SJCRH30 (cell line): ENCODE results near the gene BICD1. TPM values are rescaled to one million over a fixed set of nuclear protein-coding genes. Genes with fewer than 3 reads are reported as not detected.

Experiments used
- DNase-seq, 2 experiments: peaks; one replicate each; pipeline ENCODE4 v3.0.0-alpha.2; 2015 to 2020
- H3K27ac ChIP-seq: fragments of 250-450 bp; sonication (Bioruptor Pico); 2 replicates; pipeline ENCODE4 v1.5.1; 2020; ENCODE audit warnings: mild to moderate bottlenecking, moderate library complexity
- H3K27me3 ChIP-seq: fragments of 250-450 bp; sonication (Bioruptor Pico); 2 replicates; pipeline ENCODE4 v1.5.1; 2020; ENCODE audit warnings: mild to moderate bottlenecking, moderate library complexity
- H3K36me3 ChIP-seq: fragments of 250-450 bp; sonication (Bioruptor Pico); 2 replicates; pipeline ENCODE4 v1.5.1; 2020; ENCODE audit warnings: mild to moderate bottlenecking, moderate library complexity
- H3K4me1 ChIP-seq: fragments of 250-450 bp; sonication (Bioruptor Pico); 2 replicates; pipeline ENCODE4 v1.5.1; 2020; ENCODE audit warnings: mild to moderate bottlenecking, moderate library complexity
- H3K4me3 ChIP-seq: fragments of 250-450 bp; sonication (Bioruptor Pico); 2 replicates; pipeline ENCODE4 v1.5.1; 2020; ENCODE audit warnings: mild to moderate bottlenecking, moderate library complexity
- H3K9me3 ChIP-seq: fragments of 250-450 bp; sonication (Bioruptor Pico); replicated peaks from 2 replicates; pipeline ENCODE4 v1.5.1; 2020; ENCODE audit warnings: mild to moderate bottlenecking, moderate library complexity
- total RNA-seq: library from RNA; depleted of rRNA; stranded (reverse); fragments of >200 nt; shearing (Covaris generic); gene quantifications from 2 replicates; pipeline ENCODE4 v1.2.3, GENCODE V29; 2014

The BICD1 gene
- total RNA-seq, 1 experiment from 2014 or later = 10.8 TPM

GRCh38 chr12:32252199-32253073 is 145.8 kb downstream of the BICD1 start:
- H3K27ac ChIP-seq = no peak overlapping the region

DNA sequence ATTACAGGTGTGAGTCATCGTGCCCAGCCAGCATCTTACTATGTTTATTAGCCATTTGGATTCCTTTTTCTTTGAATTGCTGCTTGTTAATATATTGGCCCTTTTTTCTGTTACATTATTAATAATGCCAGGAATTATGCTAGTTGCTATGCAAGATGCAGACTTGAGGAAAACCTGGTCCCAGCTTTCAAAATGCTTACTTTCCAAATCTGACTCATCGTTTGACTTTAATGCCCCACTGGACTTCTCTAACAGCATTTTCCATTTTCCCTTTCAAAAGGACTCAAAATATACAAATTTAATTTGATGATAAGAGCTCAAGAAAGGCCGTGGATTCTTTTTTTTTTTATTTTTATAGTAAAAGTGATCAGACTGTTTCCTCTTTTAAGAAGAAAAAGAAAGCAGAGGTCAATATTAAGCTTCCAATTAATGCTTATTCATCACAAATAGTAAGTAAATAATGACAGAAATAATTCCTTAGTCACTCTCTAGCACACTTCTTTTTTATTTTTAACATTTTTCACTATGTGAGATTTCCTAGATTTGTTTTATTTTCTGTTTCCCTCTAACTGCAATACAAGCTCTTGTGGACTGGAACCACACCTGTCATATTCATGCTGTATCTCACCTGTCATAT is 146.6 kb downstream of the BICD1 start:
- H3K36me3 ChIP-seq = no peaks in the 10 kb centered on the region
- H3K4me1 ChIP-seq = no peaks in the 10 kb centered on the region
- no peak for DNase-seq
- no peak overlapping the region for H3K4me3 ChIP-seq
- H3K9me3 ChIP-seq = no peaks in the 10 kb centered on the region
- no peak overlapping the region for H3K27ac ChIP-seq
- H3K27me3 ChIP-seq = no peaks in the 10 kb centered on the region

More at GRCh38 chr12:32252199-32253073, 145.8 kb downstream of the BICD1 start:
- Histone ChIP-seq H3K9me3 (no peaks in the 10 kb centered on the region), H3K27me3 (no peaks in the 10 kb centered on the region), H3K36me3 (no peaks in the 10 kb centered on the region), H3K4me1 (no peaks in the 10 kb centered on the region), H3K4me3 (no peak overlapping the region)
- DNase-seq = no peak

DNA sequence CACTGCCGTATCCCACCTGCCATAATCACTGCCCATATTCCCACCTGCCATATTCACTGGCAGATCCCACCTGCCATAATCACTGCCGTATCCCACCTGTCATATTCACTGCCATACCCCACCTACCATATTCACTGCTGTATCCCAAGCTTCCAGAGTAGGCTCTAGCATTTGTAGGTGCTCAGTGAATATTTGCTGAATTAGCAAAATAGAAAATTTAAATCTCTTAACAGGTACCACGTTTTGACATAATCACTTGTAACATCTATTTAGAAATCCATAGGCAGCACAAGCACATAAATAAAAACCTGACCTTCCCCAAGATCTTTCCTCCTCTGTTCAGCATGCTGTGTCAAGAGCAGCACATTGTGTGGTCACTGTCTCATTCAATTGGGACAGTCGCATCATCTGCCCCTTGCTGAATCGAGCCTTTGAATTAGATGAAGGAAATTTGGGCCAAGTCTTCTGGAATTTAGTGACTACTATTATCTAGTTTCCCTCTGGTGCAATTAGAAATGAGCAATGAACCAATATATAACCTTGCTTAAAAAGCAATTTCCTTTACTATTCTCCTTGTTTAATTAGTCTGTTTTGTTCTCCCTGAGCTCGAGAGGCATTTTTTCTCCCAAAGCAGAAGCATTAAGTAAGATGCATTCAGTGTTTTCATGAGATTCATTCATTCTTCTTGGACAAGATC is 147.8 kb downstream of the BICD1 start:
- Histone ChIP-seq H3K27ac (no peak overlapping the region), H3K27me3 (no peaks in the 10 kb centered on the region), H3K9me3 (no peaks in the 10 kb centered on the region), H3K4me3 (no peak overlapping the region), H3K4me1 (no peaks in the 10 kb centered on the region), H3K36me3 (no peaks in the 10 kb centered on the region)
- no peak for DNase-seq

DNA sequence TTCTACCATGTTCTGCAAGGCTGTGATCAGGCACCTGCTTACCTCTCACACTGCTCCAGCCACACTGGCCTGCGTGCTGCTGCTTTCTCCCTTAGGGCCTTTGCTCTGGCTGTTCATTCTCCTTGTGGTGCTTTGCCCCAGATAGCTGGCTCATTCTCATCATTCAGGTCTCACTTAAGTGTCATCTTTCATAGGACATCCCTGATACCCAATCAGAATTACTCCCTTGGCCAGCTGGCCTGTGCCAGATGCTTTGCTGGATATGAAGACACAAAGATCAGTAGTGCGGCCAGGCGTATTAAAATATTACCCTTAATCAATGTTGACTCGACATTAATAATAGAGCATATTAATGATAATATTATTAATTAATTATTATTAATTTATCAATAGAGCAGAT is 148.9 kb downstream of the BICD1 start:
- H3K27ac ChIP-seq = no peak overlapping the region
- H3K36me3 ChIP-seq = no peaks in the 10 kb centered on the region
- no peaks in the 10 kb centered on the region for H3K4me1 ChIP-seq
- no peaks in the 10 kb centered on the region for H3K27me3 ChIP-seq
- H3K9me3 ChIP-seq = no peaks in the 10 kb centered on the region
- H3K4me3 ChIP-seq = no peak overlapping the region
- DNase-seq = no peak

GRCh38 chr12:32257695-32258496 is 151.2 kb downstream of the BICD1 start:
- H3K27me3 ChIP-seq = no peaks in the 10 kb centered on the region
- no peak overlapping the region for H3K4me3 ChIP-seq
- H3K36me3 ChIP-seq = no peaks in the 10 kb centered on the region
- no peaks in the 10 kb centered on the region for H3K4me1 ChIP-seq
- DNase-seq = no peak
- no peak overlapping the region for H3K27ac ChIP-seq
- no peaks in the 10 kb centered on the region for H3K9me3 ChIP-seq

DNA sequence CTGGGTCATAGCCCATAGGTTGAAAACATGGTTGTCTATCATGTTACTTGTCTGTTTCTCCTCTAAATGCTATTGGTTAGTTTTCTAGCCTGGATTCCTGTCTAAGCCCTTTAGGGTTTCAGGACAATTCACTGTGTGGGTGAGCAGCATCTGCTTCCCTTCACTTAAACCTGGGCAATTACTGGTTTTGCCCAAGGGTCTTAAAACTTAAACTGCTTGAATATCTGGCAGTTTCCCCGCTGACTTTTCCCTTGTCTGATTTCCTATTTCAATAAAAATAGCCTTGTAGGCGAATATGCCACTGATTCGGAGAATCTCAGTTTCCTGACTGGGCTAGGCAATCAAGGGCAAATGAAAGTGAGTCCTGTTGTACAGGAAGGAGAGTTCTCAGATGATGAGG is 154.0 kb downstream of the BICD1 start:
- H3K36me3 ChIP-seq = no peaks in the 10 kb centered on the region
- no peaks in the 10 kb centered on the region for H3K27me3 ChIP-seq
- DNase-seq = no peak
- H3K4me3 ChIP-seq = no peak overlapping the region
- H3K9me3 ChIP-seq = no peaks in the 10 kb centered on the region
- peaks cover 5% of the 10 kb centered on the region; the same call in 1 of the 2 replicates for H3K4me1 ChIP-seq
- no peak overlapping the region for H3K27ac ChIP-seq

DNA sequence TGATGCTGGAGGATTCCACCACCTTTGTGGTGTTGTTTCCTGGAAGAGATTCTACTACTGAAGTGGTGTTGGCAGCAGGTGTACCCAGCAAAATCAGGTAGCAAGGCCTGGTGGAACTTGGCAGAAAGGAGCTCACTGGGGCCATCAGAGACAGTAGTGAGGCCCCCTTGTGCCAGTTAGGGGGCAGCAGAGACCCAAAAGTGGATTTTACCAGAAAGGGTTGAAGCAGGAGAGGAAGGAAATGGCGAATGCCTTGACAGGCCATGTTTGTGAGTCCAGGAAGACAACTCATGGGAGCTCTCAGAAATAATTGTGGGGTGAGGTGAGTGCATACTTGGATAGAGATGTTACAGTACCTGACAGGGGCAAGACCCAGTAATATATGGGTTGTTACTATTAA is 155.0 kb downstream of the BICD1 start:
- no peaks in the 10 kb centered on the region for H3K36me3 ChIP-seq
- peak in 1 of 2 experiments; percentile 39 for DNase-seq
- no peaks in the 10 kb centered on the region for H3K27me3 ChIP-seq
- H3K27ac ChIP-seq = no peak overlapping the region
- no peaks in the 10 kb centered on the region for H3K9me3 ChIP-seq
- no peak overlapping the region for H3K4me3 ChIP-seq
- peaks cover 5% of the 10 kb centered on the region; the same call in 1 of the 2 replicates for H3K4me1 ChIP-seq

DNA sequence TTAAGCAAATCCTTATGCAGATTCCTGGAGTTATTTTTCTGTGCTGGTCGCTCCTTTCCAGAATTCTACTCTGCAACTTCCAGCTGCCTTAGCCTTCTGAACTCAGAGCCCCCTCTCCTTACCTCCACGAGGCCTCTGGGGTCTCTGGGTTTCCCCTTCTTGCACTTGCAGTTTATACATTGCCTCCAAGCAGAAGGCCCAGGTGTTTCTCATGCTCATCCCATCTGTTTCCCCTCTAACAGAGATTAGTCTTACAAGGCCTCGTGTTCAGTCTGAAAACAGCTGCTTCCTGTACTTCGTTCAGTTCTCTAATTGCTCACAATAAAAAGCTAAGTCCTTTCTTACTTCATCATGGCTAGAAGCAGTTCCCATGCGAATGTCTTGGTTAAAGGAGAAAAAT is 158.3 kb downstream of the BICD1 start:
- DNase-seq = peak; percentile 10 to 50
- Histone ChIP-seq H3K36me3 (no peaks in the 10 kb centered on the region), H3K27me3 (no peaks in the 10 kb centered on the region), H3K4me1 (peaks cover 5% of the 10 kb centered on the region; the same call in 1 of the 2 replicates), H3K4me3 (no peak overlapping the region), H3K9me3 (no peaks in the 10 kb centered on the region), H3K27ac (no peak overlapping the region)

DNA sequence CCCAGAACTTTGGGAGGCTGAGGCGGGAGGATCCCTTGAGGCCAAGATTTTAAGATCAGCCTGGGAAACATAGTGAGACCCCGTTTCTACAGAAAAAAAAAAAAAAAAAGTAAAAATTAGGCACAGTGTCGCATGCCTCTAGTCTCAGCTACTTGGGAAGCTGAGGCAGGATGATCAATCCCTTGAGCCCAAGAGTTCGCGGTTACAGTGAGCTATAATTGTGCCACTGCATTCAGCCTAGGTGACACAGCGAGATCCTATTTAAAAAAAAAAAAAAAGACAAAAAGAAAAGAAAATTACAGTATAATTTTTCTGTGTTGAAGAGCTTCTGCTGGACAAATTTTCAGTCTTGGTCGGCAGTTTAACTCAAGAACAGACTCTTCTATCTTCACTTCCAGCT is 158.8 kb downstream of the BICD1 start:
- no peak for DNase-seq
- H3K4me1 ChIP-seq = peaks cover 5% of the 10 kb centered on the region; the same call in 1 of the 2 replicates
- H3K9me3 ChIP-seq = 0 out of 2 replicates have a peak, but pooled peaks cover 4% of the 10 kb centered on the region
- no peaks in the 10 kb centered on the region for H3K27me3 ChIP-seq
- no peak overlapping the region for H3K27ac ChIP-seq
- no peaks in the 10 kb centered on the region for H3K36me3 ChIP-seq
- H3K4me3 ChIP-seq = no peak overlapping the region

- Histone ChIP-seq H3K9me3 (0 out of 2 replicates have a peak, but pooled peaks cover 4% of the 10 kb centered on the region), H3K27me3 (no peaks in the 10 kb centered on the region), H3K27ac (no peak overlapping the region), H3K4me1 (peaks cover 5% of the 10 kb centered on the region; the same call in 1 of the 2 replicates), H3K4me3 (no peak overlapping the region), H3K36me3 (no peaks in the 10 kb centered on the region)
- no peak for DNase-seq
Measured at GRCh38 chr12:32265951-32266350, 159.3 kb downstream of the BICD1 start.

DNA sequence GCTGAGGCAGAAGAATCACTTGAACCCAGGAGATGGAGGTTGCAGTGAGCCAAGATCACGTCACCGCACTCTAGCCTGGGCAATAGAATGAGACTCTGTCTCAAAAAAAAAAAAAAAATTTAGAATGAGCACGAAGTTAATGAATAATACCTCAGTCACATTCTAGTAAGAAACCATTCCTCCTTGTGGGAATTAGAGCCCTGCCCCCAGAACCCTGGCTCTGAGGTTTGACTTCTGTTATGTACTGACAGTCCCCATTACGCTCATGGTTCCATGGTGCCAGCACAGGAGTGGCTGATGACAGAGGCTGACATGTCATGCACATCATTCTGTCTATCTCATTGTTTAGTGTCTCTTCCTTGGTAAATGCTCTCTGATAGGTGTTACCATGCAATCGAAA is 160.1 kb downstream of the BICD1 start:
- Histone ChIP-seq H3K4me3 (no peak overlapping the region), H3K4me1 (peaks cover 12% of the 10 kb centered on the region), H3K36me3 (no peaks in the 10 kb centered on the region), H3K27ac (no peak overlapping the region), H3K27me3 (no peaks in the 10 kb centered on the region), H3K9me3 (0 out of 2 replicates have a peak, but pooled peaks cover 4% of the 10 kb centered on the region)
- DNase-seq = no peak

DNA sequence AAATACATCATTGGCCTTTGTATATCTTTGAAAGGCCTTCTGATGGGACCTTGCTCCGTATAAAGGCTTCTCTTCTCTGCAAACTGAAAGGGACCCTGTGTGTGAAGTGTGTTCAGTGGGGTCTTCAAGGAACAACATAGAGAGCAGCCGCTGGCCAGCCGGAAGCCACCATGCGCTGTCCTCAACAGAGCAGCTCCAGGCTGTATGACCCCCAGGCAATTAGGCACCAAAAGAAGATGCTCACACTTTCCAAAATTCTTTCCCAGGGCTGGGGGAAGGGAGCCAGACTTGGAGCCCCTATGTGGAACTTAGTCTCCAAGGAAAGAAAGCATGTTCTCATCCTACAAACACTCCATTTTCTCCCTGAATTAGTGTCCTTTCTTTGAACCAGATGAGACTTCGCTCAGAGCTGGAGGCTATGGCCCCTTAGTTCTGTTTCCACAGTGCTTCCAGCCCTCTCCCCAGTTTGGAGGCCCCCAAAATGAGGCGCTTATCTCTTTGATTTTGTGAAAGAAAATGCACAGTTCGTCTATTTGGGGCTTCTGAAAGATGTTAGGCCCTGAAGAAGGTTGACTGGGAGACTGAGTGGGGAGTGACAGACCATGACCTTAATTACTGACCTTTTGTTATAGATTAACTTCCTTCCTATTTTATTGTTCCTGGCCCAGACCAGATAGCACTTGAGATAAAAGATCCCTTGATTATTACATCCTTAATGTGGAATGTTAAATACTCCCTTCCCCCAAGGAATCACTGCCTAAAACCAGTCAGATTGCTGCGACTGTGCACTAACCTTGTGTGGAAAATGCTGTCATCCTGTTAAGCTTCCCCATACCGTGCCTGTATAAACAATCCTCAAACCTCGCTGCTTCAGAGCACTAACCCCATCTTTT is 164.4 kb downstream of the BICD1 start:
- Histone ChIP-seq H3K27me3 (no peaks in the 10 kb centered on the region), H3K4me1 (peaks cover 8% of the 10 kb centered on the region), H3K4me3 (no peak overlapping the region), H3K9me3 (0 out of 2 replicates have a peak, but pooled peaks cover 4% of the 10 kb centered on the region), H3K36me3 (no peaks in the 10 kb centered on the region), H3K27ac (no peak overlapping the region)
- DNase-seq = peak in 1 of 2 experiments; percentile 19

DNA sequence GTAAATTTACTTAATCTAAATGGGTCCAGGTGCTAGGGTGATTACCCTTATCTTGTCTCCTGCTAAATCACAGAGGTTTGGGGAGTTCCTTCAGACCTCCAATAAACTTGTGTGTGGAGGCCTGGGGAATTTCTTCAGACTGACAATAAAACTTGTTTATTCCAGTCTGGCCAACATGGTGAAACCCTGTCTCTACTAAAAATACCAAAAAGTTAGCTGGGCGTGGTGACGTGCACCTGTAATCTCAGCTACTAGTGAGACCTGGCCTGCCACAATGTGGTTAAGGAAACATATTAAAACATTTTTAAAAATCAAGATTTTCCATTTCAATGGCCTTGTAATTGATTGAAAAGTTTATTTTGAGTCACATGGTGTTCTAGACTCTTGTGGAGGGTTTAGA is 165.8 kb downstream of the BICD1 start:
- Histone ChIP-seq H3K27ac (no peak overlapping the region), H3K36me3 (no peaks in the 10 kb centered on the region), H3K4me1 (peaks cover 8% of the 10 kb centered on the region), H3K27me3 (no peaks in the 10 kb centered on the region), H3K9me3 (0 out of 2 replicates have a peak, but pooled peaks cover 4% of the 10 kb centered on the region), H3K4me3 (no peak overlapping the region)
- no peak for DNase-seq
